ENCODE data around the gene PPP4R4.
"Not testable (repeated sequence)": the region's sequence is repeated elsewhere in the genome, so short reads cannot be mapped to it uniquely, and the experiment has no call there.

The PPP4R4 gene

GRCh38 chr14:94180655-94181271, 6.6 kb downstream of the PPP4R4 start:
- DNase-seq (ENCODE audit: low spot score) = no peak

GRCh38 chr14:94181835-94182234, 7.7 kb downstream of the PPP4R4 start:
- DNase-seq (ENCODE audit: low spot score) = no peak

- DNase-seq (ENCODE audit: low spot score) = no peak
These were observed 18.4 kb downstream of the PPP4R4 start for GRCh38 chr14:94192536-94192935.

GRCh38 chr14:94193776-94194175, 19.7 kb downstream of the PPP4R4 start:
- DNase-seq (ENCODE audit: low spot score) = no peak

- no peak for DNase-seq (ENCODE audit: low spot score)
These were observed 21.9 kb downstream of the PPP4R4 start for GRCh38 chr14:94196057-94196456.

- DNase-seq (ENCODE audit: low spot score) = no peak
These were observed 29.5 kb downstream of the PPP4R4 start for GRCh38 chr14:94203473-94204210.

GRCh38 chr14:94213021-94213420, 38.9 kb downstream of the PPP4R4 start:
- no peak for DNase-seq (ENCODE audit: low spot score)

GRCh38 chr14:94213741-94214140, 39.6 kb downstream of the PPP4R4 start:
- no peak for DNase-seq (ENCODE audit: low spot score)

- no peak for DNase-seq (ENCODE audit: low spot score)
These were observed 43.0 kb downstream of the PPP4R4 start for GRCh38 chr14:94217116-94217515.

- DNase-seq (ENCODE audit: low spot score) = not testable (repeated sequence)
These were observed 44.2 kb downstream of the PPP4R4 start for GRCh38 chr14:94218198-94218886.

- DNase-seq (ENCODE audit: low spot score) = no peak
These were observed 49.9 kb downstream of the PPP4R4 start for GRCh38 chr14:94224040-94224439.

- no peak for DNase-seq (ENCODE audit: low spot score)
These were observed 51.6 kb downstream of the PPP4R4 start for GRCh38 chr14:94225460-94226378.

- no peak for DNase-seq (ENCODE audit: low spot score)
These were observed 52.9 kb downstream of the PPP4R4 start for GRCh38 chr14:94227029-94227428.

- no peak for DNase-seq (ENCODE audit: low spot score)
These were observed 62.9 kb downstream of the PPP4R4 start for GRCh38 chr14:94237046-94237445.

- DNase-seq (ENCODE audit: low spot score) = no peak
These were observed 63.9 kb downstream of the PPP4R4 start for GRCh38 chr14:94237983-94238382.

- no peak for DNase-seq (ENCODE audit: low spot score)
These were observed 65.3 kb downstream of the PPP4R4 start for GRCh38 chr14:94239406-94239805.

GRCh38 chr14:94244182-94244581, 70.1 kb downstream of the PPP4R4 start:
- DNase-seq (ENCODE audit: low spot score) = no peak

GRCh38 chr14:94264195-94264594, 90.1 kb downstream of the PPP4R4 start:
- DNase-seq (ENCODE audit: low spot score) = not testable (repeated sequence)

GRCh38 chr14:94267352-94267751, 93.2 kb downstream of the PPP4R4 start:
- no peak for DNase-seq (ENCODE audit: low spot score)

- not testable (repeated sequence) for DNase-seq (ENCODE audit: low spot score)
These were observed 94.5 kb downstream of the PPP4R4 start for GRCh38 chr14:94268582-94268981.

GRCh38 chr14:94269156-94269555, 95.0 kb downstream of the PPP4R4 start:
- DNase-seq (ENCODE audit: low spot score) = no peak
